OCI-LY7 (cell line): ENCODE measurements around the gene FOXK1.

ENCODE experiments used
- EZH2phosphoT487 ChIP-seq: fragments of 200-600 bp; sonication (generic); IDR thresholded peaks from 2 replicates; pipeline ENCODE4 v1.6.1; 2018; ENCODE audit warnings: low read depth, borderline replicate concordance, mild to moderate bottlenecking, mixed run types, antibody characterized with exemption, low read length, moderate library complexity, mixed read lengths
- TF ChIP-seq, protein P1 (sequence below): fragments of 200-600 bp; sonication (generic); conservative IDR thresholded peaks from 2 replicates; pipeline ENCODE4 v1.5.1; 2014; ENCODE audit warnings: mild to moderate bottlenecking, antibody characterized with exemption, low read length, moderate library complexity, mixed read lengths

- TF ChIP-seq, protein P1, sequence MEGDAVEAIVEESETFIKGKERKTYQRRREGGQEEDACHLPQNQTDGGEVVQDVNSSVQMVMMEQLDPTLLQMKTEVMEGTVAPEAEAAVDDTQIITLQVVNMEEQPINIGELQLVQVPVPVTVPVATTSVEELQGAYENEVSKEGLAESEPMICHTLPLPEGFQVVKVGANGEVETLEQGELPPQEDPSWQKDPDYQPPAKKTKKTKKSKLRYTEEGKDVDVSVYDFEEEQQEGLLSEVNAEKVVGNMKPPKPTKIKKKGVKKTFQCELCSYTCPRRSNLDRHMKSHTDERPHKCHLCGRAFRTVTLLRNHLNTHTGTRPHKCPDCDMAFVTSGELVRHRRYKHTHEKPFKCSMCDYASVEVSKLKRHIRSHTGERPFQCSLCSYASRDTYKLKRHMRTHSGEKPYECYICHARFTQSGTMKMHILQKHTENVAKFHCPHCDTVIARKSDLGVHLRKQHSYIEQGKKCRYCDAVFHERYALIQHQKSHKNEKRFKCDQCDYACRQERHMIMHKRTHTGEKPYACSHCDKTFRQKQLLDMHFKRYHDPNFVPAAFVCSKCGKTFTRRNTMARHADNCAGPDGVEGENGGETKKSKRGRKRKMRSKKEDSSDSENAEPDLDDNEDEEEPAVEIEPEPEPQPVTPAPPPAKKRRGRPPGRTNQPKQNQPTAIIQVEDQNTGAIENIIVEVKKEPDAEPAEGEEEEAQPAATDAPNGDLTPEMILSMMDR: no peak
- no peak for TF ChIP-seq EZH2phosphoT487
Measured at GRCh38 chr7:4771737-4772136, 89.6 kb downstream of the FOXK1 start.
